Measurements from ENCODE around the gene STK33.

The STK33 gene

GRCh38 chr11:8415195-8415594, 178.8 kb downstream of the STK33 start:
- DNase-seq (ENCODE audit: low spot score), result no peak

GRCh38 chr11:8408151-8408941, 185.7 kb downstream of the STK33 start:
- DNase-seq (ENCODE audit: low spot score), result no peak

GRCh38 chr11:8403310-8403709, 190.7 kb downstream of the STK33 start:
- DNase-seq (ENCODE audit: low spot score), result no peak

GRCh38 chr11:8392886-8393285, 201.1 kb downstream of the STK33 start:
- DNase-seq (ENCODE audit: low spot score), result no peak

DNA sequence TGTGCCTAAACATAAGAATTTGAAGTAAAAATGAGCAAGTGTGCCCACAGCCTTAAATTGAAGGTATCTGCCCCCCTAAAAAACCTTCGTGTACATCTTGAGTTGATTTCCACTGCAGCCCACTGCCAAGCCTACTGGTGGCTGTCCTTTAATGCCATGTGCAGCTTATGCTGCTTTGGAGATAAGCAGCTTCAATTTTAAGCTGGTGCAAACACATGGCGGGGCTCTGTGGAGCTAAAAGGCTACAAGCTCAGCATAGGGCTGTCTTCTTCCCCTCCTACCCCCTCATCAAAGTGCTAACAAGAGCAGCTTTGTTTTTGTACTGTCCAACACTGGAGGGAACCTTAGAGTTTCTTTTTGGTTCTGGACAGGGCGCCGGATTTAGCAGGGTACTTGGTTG, 201.9 kb downstream of the STK33 start:
- DNase-seq (ENCODE audit: low spot score), result no peak

DNA sequence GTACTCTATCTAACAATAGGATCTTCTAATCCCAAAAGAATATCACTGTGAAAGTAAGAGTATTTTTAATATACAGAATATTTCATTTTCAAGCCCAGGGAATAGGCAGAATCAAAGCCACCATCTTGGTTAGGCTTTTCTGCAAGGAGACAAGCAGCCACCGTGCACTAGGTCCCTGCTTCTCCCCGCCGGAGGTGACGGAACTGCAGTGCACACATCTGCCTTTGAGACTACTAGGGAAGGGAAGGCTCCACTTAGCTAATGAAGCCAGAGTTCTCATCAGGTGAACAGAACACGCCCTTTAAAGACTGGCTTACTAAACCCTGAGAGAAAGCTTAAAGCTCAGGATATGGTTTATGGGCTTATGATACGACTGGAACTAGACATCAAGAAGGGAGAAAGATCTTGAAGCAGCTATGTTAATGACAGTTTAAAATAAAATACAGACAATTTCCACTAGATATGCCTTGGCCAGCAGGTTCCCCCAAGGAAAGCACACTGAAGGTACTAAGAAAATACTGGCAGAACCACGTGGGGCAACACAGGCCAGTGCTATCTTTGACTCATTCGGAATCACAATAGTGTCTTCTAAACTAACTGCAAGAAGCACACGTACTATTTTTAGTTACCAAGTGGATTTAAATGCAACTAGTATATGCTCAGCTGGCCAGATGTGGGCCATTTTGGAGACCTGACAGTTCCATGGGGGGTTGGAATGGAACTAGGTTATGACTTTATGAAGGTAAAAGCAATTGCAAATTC, 203.0 kb downstream of the STK33 start:
- DNase-seq (ENCODE audit: low spot score), result no peak

GRCh38 chr11:8389029-8389996, 204.7 kb downstream of the STK33 start:
- DNase-seq (ENCODE audit: low spot score), result no peak

DNA sequence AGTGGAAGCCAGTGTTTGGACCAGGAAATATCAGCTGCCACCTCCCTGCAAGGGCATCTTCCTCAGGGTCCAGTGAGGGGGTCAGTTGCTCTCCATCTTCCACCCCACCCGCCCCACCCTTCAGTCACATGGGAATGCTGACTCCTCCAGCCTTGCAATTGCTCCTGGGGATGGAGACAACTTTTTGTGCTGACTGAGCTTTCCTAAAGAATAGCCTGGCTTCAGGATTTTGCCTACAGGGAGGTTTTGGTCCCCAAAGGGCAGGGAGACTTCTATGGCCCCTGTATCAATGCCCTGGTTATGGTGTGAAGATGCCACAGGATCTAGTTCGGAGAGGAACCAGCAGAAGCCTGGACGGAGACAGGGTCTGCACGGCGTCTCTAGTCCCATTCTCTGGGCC, 206.3 kb downstream of the STK33 start:
- no peak for DNase-seq (ENCODE audit: low spot score)

DNA sequence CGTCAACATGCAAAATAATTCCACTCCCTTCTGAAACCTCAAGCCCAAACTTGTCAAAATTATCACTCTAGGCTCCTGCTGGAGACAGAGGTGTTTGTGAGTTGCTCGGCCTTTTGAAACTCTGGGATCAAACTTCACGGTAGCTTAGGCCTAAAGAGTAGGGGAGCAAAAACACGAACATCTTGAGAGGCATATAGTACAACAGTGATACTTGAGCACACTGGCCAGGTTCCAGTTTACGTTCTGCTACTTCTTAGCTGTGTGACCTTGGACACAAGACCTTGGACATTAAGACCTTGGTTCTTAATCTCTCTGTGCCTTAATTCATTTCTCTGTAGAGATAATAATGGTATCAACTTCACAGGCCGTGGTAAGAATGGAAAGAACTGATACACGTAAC, 206.9 kb downstream of the STK33 start:
- DNase-seq (ENCODE audit: low spot score), result no peak

GRCh38 chr11:8386134-8386864, 207.7 kb downstream of the STK33 start:
- DNase-seq (ENCODE audit: low spot score), result no peak

DNA sequence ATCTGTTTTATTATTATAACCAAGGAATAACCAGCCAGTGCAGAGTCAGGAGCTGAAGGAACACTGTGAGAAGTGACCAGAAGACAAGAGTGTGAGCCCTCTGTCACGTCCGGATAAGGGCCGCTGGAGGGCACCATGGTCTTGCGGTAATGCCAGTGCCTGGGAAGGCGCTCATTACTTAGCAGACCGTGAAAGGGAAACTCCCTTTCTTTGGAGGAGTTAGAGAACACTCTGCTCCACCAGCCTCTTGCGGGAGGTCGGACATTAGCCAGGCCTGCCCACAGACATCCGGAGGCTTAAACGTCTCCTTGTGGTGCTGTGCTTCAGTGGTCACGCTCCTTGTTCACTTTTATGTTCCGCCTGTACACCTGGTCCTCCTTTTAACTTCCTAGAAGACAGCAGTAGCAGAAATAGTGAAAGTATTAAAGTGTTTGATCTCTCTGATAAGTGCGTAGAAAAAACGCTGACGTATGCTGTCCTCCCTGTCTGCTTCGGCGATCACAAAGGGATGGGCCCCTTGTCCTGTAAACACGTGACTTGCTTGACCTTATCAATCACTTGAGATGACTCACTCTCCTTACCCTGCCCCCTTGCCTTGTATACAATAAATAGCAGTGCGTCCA, 209.7 kb downstream of the STK33 start:
- no peak for DNase-seq (ENCODE audit: low spot score)

- DNase-seq (ENCODE audit: low spot score), result no peak
These were observed 210.4 kb downstream of the STK33 start for GRCh38 chr11:8383627-8384026.

DNA sequence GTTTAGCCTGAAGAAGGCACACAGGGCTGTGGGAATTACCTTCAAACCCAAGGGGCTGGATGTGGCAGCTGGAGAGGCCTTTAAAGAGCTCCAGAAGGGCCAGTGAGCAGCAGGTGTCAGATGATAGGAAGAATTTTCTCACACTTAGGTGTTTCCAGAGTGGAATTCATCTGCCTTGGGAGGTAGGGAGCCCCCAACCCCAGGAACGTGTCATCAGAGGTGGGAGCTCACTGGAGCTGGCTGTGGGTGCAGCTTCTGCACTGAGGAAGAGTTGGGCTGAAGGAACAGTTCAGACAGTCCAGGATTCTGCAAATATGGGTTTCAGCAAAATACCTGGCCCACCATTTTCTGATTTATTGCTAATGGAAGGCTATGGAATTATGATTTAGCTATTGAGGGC, 210.8 kb downstream of the STK33 start:
- DNase-seq (ENCODE audit: low spot score), result no peak

- DNase-seq (ENCODE audit: low spot score), result no peak
These were observed 211.5 kb downstream of the STK33 start for GRCh38 chr11:8382436-8383053.

DNA sequence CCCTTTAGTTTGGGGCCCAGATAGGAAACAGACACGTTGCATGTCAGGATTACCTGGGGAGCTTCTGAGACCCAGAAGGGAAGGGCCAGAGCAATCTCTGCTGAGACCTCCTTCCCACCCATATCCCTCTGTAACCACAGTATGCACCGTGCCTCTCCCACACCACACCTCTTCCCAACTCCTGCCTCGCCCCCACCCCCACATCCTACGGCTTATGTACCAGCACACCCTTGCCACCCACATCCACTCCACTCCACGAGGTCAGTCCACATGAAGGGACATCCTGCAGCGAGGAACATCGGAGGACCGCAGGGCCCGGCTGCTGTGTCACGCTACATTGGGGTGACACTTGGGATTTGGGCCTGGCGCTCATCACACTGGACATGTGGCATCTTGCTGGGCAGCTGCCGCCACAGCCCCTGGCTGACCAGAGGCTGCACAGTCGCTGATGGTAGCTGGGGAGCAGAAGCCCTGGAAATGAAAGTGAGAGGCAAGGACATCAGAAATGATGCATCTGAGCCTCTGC, 212.1 kb downstream of the STK33 start:
- no peak for DNase-seq (ENCODE audit: low spot score)

- DNase-seq (ENCODE audit: low spot score), result no peak
These were observed 212.7 kb downstream of the STK33 start for GRCh38 chr11:8381343-8381742.

- no peak for DNase-seq (ENCODE audit: low spot score)
These were observed 218.1 kb downstream of the STK33 start for GRCh38 chr11:8375932-8376331.

- no peak for DNase-seq (ENCODE audit: low spot score)
These were observed 218.6 kb downstream of the STK33 start for GRCh38 chr11:8375460-8375859.

DNA sequence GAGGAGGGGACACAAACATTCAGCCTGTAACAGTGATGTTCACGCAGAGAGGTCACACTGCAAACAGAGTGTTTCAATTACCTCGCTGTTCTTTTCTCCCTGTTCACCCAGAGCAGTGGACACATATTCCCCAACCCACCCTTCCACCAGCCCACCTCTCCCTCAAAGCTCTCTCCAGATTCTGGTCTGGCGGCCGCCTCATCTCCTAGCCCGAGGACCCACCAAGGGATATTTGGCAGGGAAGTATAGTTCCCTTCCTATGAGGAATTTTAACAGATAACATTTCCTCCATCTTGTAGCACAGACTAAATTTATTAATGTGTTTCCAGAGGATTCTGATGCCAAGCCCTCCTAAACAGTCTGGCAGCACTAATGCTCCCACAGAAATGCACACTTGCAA, 219.3 kb downstream of the STK33 start:
- DNase-seq (ENCODE audit: low spot score), result no peak
